Occipital lobe (tissue), 2 donors: ENCODE results near the gene NAT9. TPM values are rescaled to one million over a fixed set of nuclear protein-coding genes. Genes with fewer than 3 reads are reported as not detected.

Source experiments
- DNase-seq: peaks from one replicate; lab custom pipeline; 2025; lab: John Stamatoyannopoulos, UW
- total RNA-seq: library from RNA; depleted of rRNA; stranded (reverse); fragments of >200 nt; gene quantifications from one replicate; pipeline ENCODE4 v1.2.3, GENCODE V29; 2014

The NAT9 gene
- total RNA-seq = 17.3 TPM

DNA sequence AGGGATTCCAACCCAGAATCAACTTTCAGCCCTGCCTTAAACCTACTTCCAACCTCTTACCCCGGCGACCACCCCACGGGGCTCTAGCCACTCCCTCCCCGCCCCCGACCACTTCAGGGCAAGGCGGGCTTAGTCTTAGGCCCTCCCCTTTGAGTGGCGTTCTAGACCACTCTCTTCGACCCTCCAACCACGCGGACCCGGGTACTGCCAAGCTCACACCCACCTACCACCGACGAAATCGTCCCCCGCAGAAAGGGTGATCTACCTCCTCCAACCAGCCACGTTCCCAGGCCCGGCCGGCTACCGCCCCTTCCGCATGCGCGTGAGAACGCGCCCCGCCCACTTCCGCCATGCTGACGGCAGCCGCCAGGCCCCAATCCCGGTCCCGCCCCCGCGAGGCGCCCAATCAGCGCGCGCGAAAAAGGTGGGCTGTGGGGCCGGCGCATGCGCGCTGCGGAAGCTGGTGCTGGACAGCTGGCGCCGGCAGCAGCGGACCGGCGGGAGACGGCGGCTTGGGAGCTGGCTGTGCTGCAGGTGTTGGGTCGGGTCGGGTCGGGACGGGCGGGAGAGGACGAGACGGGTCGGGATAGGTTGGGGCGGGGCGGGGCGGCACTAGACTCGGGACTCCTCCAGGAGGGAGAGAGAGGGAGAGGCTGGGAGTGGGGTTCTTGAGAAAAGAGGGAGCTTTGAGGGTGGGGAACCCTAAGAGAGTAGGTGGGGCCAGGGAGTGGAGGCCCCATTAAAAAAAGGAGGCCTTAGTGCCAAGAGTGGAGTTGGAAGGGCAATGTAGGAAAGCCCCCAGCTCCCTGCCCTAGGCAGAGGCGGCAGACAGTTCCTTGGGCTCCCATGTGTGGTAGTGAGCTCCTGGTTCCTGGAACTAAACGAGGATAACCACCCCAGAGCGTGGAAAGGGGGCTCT lies at the start of gene NAT9:
Gene NAT9 (minus strand): TSS at position 302 of the 919 bp plus-strand sequence. CDS start 647 bp downstream, outside the sequence.
- peak; percentile 90 for DNase-seq

DNA sequence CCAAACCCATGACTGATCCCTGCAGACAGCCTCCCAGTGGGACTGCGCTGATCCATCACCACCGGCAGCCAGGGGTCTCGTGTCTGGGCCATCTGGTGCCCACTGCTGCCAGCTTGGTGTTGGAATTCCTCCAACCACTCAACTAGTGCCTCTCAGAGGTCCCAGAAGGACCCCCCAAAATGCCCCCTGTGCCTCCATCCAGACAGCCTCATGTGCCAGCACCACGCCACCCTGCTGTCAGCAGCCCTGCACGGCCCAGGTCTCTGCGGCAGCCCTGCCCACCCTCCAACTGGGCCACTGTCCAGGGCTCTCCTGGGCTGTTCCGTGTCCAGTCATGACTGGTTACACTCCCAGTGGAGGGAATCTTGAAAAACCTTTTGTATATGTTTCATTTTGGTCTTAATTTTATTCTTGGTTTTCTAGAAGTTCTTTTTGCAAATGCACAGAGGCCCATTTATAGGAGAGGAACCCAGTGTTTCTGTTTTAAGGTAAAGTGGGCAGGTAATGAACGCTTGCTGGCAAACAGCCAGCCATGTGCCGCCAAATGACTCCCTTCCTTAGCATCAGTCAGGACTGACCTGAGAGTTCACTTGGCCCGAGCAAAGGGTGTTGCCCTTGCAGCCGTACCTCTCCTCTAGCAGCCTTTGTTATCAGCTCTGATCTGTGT lies 48.9 kb upstream of the NAT9 start:
- DNase-seq = no peak

DNA sequence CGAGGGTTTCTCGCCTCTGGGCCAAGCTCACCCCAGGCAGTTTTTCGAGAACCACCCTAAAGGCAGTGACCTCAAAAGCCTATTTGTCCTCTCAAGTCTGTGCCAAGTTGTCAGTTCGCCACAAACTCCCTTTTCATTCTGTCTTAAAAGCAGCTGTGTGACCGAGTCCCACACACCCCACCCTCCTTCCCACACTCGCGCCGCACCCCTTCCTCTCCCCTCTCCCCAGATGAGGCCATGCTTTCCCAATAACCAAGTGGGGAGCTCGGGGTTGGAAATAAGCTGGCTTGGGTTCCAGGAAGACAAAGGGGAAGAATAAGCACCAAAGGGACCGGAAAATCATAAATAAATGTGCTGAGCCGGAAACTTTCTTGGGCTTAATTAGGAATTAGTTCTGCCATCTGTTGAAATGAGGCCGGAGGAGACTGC lies 46.8 kb upstream of the NAT9 start:
- DNase-seq = no peak

DNA sequence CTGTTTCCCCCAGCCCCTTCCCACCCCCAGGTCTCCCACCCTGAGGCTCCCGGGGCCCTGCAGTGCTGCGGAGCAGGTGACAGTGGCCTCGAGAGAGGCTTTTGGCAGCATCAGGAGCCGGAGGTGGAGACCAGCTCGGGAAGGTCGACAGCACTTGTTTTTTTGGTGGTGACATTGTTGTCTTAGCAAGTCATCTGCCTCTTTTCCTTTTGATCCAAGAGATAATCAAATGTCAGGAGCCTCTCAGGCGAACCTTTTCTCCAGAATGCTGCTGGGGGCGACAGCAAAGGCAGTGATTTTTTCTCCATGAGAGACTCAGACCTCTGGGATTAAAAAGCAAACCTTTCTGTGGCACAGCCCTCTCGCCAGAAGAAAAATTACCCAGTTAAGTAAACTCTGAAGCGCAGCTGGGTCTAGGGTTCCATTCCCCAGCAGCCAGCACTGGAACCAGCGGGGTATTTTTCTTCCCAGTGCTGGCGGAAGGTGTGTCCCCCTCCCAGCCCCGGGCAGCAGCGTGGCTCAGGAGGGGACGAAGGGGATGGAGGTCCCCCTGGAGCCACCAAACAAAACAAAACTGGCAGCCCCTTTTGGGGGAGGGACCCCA lies 46.3 kb upstream of the NAT9 start:
- DNase-seq = no peak

GRCh38 chr17:74821655-74822334 lies 45.6 kb upstream of the NAT9 start:
- DNase-seq = no peak

DNA sequence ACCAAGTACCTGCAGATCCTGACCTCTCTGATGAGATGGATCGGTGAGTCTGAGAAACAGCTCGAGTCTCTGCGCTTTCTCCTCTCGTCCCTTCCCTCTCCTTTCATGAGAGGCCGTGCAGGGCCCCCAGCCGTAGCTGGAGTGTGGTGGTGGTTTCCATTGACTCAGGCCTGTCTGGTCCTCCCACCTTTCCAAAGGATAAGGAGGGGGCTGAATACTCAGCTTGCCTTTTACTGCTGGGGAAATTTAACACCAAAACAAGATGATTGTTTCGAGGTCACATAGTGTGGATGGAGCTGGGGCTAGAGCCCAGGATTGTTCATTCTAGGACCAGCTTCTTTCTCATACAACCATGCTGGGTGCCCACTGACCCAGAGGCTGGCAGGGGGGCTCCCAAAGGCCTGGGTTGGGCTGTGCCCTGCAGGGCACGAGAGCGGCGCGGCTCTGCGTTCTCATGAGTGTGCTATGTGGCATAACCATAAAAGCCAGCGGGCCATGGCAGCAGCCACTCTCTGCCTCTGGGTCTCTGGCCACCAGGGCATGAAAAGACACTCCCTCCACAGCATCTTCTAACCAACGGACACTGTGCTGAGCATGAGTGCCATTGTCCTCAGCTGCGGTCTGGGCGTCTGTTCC lies 43.8 kb upstream of the NAT9 start:
- no peak for DNase-seq

- DNase-seq = no peak
Observed at GRCh38 chr17:74818291-74818938, 42.3 kb upstream of the NAT9 start.

GRCh38 chr17:74816905-74817620 lies 40.9 kb upstream of the NAT9 start:
- no peak for DNase-seq

GRCh38 chr17:74815550-74816370 lies 39.6 kb upstream of the NAT9 start:
- no peak for DNase-seq

DNA sequence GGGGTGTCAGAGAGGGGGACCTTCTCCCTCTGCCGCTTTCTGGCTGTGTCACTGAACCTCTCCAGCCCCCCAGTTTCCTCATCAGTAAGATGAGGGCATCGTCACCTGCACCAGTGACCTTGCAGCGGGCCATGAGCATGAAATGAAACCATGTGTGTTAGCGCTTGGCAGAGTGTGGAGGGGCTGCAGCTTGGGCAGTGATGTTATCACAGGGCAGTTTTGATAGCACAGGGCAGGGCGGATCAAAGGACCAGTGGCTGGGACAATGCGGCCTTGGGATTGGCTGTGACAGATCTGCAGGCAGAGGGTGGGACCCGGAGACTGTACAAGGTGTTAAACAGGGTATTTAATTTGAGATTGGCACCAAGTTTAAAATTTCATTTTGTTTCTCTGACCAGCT lies 38.9 kb upstream of the NAT9 start:
- no peak for DNase-seq

DNA sequence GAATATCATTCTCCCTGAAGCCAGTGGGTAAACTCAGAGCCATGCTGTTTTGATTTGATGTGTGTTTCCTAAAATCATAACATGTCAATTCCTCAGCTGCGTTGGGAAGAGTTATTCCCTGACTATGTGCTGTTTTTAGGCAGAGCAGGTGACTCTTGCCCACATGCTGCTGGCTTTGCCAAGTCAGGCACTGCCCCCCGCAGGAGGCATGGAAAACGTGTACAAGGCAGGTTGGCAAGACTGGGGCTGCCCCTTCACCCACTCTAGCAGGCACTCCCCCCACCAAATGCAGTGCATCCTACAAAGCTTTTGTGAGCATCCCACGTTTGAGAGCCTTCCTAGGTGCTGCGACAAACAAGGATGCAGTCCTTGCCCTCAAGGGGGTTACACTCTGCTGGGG lies 38.3 kb upstream of the NAT9 start:
- DNase-seq = no peak

DNA sequence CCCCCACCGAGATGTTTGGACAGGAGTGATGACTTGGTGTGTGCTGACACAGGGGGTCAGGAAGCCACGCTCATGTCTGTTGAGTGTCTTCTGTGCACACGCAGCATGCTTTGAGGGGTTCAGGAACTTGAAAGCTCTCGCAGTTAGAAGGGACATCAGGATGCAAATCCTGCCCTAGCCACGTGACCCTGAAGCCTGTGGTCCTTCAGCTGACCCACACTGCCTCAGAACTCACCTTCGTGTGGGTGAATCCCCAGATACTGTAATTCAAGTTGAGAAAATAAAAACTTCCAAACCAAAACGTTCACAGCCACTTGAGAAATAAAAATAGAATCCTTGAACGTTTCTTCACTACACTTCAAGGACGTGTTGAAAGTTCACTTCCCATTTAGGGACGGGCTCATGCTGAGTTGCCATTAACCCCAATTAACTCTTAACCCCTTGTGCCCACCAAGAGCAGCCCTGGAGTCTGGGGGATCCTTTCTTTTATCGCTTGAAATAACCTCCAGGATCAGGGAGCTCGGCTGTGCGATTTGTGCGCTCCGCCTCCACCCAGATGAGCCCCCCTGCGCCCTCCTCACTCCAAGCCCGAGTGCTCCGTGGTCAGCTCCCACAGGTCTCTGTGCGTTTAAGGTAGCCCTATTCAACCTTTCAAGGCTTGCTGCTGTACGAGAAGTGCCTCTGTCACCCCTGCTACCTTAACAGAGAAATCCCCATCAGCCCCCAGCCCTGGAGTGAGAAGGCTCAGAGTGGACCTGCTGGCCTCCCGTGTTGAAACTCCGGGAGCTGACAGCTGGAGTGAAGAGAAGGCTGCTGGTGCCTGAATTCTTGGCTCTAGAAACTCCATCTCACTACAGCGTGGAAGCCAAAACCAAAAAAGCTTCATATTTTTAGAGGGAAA lies 36.2 kb upstream of the NAT9 start:
- no peak for DNase-seq

- no peak for DNase-seq
Observed at GRCh38 chr17:74810699-74811485, 34.7 kb upstream of the NAT9 start.

DNA sequence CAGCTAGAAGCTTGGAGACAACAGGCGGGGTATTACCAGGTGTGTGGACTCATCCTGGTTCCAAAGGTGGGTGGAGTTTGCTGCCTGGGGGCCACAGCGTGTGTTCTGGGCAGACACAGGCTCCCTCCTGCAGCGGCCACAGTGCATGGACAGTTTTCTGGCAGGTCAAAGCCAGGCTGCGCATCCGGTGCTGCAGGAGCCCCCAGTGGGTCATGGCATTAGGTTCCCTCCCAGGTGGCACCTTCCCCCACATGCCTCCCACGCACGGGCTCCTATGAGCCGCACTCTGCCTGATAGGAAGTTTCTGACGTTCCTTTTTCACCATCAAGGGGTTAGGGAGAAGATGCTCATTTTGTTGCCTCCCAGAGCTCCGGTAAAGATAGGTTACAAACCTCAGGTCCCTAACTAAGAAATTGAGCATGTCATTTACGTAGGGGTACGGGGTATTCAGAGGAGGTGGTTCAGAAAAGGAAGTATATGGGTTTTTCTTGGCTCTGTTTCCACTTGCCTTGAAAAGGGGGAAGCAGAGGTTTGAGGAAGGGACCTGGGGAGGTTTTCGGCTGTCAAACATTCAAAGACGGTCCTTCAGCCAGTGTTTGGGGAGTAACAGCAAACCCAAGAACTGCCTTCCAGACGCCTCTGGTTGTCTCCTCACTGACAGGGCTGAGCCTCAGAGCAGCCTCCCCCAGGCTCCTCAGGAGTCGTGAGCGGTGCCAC lies 32.7 kb upstream of the NAT9 start:
- no peak for DNase-seq

DNA sequence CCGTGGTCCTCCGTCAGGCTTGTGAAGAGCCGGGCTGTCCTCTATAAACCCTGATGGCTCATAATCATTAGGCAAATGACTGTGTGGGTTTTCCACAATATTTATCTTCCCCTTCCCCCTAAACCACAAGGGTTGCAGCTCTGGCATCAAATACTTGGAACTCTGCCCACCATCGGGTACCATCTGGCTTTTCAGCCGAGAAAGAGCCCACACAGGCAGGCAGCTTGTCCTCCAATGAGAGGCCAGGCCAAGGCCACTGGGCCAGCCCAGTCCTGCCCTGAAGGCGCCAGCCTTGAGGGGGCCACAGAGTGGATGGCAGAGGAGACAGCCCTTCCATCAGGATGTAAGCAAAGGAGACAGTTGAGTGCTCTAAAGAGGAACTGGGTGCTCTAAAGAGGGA lies 31.8 kb upstream of the NAT9 start:
- no peak for DNase-seq

GRCh38 chr17:74807441-74807840 lies 31.3 kb upstream of the NAT9 start:
- no peak for DNase-seq

DNA sequence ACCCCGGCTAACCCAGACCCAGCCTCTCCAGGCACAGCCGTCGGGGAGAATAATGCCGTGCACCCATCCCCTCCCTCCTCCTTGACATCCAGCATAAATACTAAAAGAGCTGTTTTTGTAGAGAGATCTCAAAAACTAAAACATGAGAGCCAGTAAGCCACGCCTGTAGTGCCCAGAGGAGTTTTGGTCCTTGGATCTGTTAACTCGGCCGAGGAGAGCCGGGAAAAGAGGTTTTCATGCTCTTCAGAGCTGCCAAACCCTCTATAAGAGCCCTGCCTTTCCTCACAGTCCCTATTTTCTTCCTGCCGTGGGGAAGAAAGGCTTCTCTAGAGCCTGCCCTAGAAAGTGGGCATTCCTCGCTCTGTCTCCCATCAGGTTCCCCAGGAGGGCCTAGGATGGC lies 30.2 kb upstream of the NAT9 start:
- DNase-seq = no peak
